CD4-positive, alpha-beta T cell treated with Interferon alpha-2 for 1 hour (primary cell): Measurements from ENCODE around the gene SHC3.

Experiments
- DNase-seq, 2 donors: peaks; one replicate each; pipeline ENCODE4 v3.0.0-alpha.2; 2020 to 2022

Gene SHC3

GRCh38 chr9:88976890-88977257, 201.7 kb downstream of the SHC3 start:
- no peak for DNase-seq

DNA sequence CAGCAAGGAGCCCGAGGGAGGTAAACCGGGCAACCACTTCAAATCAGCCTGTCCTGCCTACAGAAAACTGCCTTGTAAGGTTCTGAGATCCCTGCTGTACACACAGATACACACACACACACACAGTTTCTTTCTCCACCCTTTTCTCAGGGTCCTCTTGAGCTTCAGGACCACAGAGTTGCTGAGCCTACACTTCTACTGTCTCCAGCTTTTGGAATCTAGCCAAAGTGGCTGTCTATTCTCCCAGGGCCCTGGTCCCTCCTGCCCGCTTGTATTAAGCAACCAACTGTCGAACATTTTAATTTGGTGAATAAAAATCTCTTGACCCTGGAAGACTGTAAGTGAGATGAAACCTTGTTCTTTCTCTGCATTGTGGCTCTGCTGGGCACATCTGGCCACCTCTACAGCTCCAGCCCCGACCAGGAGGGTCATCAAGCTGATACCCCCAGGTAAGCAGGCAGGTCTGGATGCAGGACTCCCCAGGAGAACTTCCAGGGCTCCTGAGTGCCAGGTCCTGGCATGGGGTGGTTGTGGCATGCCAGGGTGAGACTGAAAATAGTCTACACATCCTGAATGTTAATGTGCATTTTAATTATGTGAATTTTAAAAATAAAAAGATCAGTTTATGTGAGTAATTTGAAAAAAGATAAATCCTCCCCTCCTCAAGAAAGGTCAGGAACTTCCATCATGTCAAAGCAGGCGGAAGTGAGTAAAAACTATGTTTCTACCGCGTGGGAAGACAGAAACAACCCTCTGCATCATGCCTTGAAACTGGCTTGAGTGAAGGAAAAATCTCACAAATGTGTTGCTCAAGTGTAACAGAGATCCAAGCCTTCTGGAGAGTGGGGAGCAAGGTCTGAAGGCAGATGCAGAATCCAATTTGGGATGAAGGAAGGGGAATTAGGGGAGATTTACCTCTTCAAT, 202.4 kb downstream of the SHC3 start:
- no peak for DNase-seq

DNA sequence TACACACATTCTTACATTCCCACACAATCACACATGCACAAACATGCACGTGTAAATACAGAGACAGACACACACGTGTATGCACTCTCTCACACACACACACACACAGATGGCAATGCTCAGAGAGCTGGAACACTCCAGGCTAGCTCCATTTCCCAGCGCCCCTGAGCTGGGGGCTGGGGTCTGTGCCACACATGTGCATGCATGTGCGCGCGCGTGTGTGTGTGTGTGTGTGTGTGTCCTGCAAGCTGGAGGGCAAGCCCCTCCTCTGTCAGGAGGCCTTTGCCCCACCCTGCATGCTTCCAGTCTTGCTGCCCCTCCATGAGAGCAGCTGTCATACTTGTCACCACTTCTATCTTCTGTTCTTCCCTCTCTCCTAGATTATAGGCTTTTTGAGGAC, 204.0 kb downstream of the SHC3 start:
- DNase-seq: no peak

- DNase-seq: no peak
Observed at GRCh38 chr9:88973281-88974045, 205.2 kb downstream of the SHC3 start.

- no peak for DNase-seq
Observed at GRCh38 chr9:88972401-88972800, 206.2 kb downstream of the SHC3 start.

- DNase-seq: no peak
Observed at GRCh38 chr9:88971131-88971960, 207.3 kb downstream of the SHC3 start.

GRCh38 chr9:88969646-88970373, 208.8 kb downstream of the SHC3 start:
- no peak for DNase-seq

- DNase-seq: no peak
Observed at GRCh38 chr9:88968799-88969198, 209.8 kb downstream of the SHC3 start.

DNA sequence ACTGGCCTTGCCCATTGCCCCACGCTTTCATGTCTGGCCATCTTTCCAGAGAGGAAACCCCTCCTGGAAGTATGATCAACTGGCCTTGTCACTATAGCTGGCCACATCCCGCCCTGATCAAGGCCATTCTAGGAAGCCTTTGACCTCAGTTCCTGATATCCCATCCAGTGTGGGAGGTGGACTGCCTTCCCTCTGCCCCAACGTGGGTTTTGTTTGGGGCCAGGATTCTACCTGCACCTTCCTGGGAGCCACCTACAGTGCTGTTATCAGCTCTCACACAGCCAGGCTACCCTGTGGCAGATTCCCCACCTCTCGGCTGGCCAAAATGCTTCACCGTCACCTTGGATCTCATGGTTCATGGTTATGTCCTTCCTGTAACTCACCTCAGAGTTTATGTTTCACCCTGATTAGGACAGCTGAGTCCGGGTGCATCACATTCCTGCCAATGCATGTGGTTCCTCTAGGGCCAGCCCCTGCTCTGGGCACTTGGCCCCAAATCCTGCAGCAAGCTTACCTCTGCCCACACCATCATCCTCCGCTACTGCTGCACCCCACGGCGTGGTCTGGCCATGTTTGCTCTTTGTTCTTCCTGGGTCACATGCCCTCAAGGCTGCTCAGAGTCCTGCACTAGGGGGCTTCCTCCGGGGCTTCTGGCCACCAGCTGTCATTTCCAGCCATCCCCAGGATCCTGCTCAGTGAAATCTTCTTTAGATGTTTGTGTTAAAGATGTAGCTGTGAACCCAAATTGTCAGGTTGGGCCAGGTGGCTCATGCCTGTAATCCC, 211.5 kb downstream of the SHC3 start:
- no peak for DNase-seq

DNA sequence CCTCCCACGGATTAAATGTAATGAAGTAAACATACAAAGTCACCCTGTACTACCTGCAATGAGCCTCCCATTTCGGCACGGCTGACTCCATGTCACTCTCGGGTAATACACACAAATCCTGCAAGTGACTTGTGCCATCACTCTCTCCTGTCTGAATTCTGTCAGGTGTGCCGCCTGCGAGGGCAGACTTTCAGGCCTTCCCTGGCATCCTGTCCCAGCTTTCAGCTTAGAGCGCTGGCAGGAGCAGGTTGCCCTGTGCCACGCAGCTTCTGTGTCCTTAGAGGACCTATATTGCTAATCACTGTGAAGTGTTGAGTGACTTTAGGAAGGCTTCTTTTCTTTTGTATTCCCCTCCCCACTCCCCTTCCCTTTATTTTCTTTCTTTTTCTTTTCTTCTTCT, 213.1 kb downstream of the SHC3 start:
- no peak for DNase-seq

- DNase-seq: no peak
Observed at GRCh38 chr9:88960632-88961031, 218.0 kb downstream of the SHC3 start.

DNA sequence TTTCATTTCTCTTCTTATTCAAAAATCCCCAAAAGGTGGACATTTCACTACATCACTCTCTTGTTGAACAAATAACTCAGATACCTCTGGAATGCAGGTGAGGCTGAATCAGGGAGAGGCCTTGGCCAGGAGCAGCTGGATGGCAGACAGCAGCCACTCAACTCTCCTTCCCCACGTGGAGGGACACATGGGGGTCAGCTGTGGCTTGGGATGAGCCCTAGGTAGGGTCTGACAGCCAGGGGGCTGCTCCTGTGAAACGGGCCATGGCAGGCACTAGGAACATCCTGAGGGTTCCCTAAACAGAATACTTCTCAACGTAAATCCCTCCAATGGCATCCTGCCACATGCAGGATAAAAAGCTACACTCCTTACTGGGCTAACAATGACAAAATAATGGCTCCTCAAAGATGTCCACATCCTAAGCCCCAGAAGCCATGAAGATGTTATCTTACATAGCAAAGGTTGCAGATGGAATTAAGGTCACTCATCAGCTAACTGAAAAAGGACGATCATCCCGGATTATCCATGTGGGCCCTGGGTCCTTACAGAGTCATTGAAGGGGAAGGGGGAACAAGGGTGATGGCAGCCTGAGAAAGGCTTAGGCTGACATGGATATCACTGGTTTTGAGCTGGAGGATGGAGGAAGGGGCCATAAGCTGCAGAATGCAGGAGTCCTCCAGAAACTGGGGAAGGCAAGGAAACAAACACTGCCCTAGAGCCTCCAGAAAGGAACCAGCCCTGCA, 218.7 kb downstream of the SHC3 start:
- no peak for DNase-seq

- DNase-seq: no peak
Observed at GRCh38 chr9:88957526-88957925, 221.1 kb downstream of the SHC3 start.
